ENCODE results near the gene ABHD2. TPM values are rescaled to one million over a fixed set of nuclear protein-coding genes. Genes with fewer than 3 reads are reported as not detected.

Gene ABHD2
- total and polyA plus RNA-seq, 9 of the 15 experiments (the other 6 are each of a cell fraction or from before 2014, with no cell fraction given): 16.9 to 99.8 (median 47.5) TPM

DNA sequence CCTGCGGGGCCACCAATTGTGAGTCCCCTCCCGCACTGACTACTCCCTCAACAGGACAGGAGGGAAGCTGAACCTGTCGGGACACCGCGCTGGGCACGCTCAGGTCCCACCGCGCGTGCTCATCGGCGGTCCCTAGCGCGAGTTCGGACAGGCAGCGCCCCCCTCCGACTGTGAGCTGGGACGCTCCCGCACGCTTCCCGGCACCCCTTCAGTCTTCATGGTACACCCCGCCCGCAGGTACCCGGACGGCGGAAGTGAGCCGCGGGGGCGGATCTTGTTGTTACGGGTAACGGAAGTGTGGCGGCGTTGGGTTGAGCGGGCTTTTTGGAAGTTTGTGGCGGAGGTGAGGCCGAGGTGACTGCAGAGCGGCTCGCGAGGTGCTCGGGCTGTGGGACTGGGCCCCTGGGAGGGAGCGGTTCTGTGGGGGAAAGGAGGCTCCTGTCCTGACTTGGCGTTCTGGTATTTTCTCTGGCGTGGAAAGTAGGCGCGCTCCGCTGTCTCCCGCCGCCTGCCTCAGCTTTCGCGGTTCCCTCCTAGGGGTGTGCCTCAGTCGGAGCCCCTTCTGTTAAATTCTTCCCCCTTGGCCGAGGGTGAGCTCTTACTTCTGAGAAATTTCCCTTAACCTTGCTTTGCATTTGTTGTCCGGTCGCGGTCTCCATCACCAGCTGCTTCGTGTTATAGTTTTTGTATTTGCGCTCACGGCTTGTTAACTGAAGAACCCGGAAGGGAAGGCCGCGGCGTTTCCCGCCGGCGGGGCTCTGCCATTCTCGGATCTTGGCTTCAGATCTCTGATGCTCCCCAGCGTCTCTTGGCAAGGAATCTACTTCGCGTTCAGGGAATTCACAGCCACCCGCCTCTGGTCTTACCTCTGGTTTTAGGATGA, 155.7 kb downstream of the ABHD2 start, which contains the start of gene FANCI (continued):
- no peak for TF ChIP-seq KLF6 (CRISPR knock-in tag; IDR thresholded peaks at IDR 0.05; ENCODE audit: borderline replicate concordance)
- TF ChIP-seq, protein P1, sequence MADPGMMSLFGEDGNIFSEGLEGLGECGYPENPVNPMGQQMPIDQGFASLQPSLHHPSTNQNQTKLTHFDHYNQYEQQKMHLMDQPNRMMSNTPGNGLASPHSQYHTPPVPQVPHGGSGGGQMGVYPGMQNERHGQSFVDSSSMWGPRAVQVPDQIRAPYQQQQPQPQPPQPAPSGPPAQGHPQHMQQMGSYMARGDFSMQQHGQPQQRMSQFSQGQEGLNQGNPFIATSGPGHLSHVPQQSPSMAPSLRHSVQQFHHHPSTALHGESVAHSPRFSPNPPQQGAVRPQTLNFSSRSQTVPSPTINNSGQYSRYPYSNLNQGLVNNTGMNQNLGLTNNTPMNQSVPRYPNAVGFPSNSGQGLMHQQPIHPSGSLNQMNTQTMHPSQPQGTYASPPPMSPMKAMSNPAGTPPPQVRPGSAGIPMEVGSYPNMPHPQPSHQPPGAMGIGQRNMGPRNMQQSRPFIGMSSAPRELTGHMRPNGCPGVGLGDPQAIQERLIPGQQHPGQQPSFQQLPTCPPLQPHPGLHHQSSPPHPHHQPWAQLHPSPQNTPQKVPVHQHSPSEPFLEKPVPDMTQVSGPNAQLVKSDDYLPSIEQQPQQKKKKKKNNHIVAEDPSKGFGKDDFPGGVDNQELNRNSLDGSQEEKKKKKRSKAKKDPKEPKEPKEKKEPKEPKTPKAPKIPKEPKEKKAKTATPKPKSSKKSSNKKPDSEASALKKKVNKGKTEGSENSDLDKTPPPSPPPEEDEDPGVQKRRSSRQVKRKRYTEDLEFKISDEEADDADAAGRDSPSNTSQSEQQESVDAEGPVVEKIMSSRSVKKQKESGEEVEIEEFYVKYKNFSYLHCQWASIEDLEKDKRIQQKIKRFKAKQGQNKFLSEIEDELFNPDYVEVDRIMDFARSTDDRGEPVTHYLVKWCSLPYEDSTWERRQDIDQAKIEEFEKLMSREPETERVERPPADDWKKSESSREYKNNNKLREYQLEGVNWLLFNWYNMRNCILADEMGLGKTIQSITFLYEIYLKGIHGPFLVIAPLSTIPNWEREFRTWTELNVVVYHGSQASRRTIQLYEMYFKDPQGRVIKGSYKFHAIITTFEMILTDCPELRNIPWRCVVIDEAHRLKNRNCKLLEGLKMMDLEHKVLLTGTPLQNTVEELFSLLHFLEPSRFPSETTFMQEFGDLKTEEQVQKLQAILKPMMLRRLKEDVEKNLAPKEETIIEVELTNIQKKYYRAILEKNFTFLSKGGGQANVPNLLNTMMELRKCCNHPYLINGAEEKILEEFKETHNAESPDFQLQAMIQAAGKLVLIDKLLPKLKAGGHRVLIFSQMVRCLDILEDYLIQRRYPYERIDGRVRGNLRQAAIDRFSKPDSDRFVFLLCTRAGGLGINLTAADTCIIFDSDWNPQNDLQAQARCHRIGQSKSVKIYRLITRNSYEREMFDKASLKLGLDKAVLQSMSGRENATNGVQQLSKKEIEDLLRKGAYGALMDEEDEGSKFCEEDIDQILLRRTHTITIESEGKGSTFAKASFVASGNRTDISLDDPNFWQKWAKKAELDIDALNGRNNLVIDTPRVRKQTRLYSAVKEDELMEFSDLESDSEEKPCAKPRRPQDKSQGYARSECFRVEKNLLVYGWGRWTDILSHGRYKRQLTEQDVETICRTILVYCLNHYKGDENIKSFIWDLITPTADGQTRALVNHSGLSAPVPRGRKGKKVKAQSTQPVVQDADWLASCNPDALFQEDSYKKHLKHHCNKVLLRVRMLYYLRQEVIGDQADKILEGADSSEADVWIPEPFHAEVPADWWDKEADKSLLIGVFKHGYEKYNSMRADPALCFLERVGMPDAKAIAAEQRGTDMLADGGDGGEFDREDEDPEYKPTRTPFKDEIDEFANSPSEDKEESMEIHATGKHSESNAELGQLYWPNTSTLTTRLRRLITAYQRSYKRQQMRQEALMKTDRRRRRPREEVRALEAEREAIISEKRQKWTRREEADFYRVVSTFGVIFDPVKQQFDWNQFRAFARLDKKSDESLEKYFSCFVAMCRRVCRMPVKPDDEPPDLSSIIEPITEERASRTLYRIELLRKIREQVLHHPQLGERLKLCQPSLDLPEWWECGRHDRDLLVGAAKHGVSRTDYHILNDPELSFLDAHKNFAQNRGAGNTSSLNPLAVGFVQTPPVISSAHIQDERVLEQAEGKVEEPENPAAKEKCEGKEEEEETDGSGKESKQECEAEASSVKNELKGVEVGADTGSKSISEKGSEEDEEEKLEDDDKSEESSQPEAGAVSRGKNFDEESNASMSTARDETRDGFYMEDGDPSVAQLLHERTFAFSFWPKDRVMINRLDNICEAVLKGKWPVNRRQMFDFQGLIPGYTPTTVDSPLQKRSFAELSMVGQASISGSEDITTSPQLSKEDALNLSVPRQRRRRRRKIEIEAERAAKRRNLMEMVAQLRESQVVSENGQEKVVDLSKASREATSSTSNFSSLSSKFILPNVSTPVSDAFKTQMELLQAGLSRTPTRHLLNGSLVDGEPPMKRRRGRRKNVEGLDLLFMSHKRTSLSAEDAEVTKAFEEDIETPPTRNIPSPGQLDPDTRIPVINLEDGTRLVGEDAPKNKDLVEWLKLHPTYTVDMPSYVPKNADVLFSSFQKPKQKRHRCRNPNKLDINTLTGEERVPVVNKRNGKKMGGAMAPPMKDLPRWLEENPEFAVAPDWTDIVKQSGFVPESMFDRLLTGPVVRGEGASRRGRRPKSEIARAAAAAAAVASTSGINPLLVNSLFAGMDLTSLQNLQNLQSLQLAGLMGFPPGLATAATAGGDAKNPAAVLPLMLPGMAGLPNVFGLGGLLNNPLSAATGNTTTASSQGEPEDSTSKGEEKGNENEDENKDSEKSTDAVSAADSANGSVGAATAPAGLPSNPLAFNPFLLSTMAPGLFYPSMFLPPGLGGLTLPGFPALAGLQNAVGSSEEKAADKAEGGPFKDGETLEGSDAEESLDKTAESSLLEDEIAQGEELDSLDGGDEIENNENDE (IDR thresholded peaks at IDR 0.05; ENCODE audit: low read depth, low read length): no peak
- peak; percentile 97 for TF ChIP-seq NR3C1 (CRISPR knock-in tag; IDR thresholded peaks at IDR 0.05)
- no peak for TF ChIP-seq WHSC1 (IDR thresholded peaks at IDR 0.05; ENCODE audit: low read length)
- 0 out of 2 replicates have a peak, but pooled peaks have one; percentile 26 for TF ChIP-seq FOSL1 (tag; conservative IDR thresholded peaks at IDR 0.05)
- TF ChIP-seq MYBL2 (IDR thresholded peaks at IDR 0.05; ENCODE audit: low read depth): no peak
- TF ChIP-seq MYBL2 (CRISPR knock-in tag; IDR thresholded peaks at IDR 0.05; ENCODE audit: borderline replicate concordance): no peak
- no peak for TF ChIP-seq NCOR1 (IDR thresholded peaks at IDR 0.05)
- TF ChIP-seq NFXL1 (CRISPR knock-in tag; IDR thresholded peaks at IDR 0.05): no peak
- TF ChIP-seq, protein P2, sequence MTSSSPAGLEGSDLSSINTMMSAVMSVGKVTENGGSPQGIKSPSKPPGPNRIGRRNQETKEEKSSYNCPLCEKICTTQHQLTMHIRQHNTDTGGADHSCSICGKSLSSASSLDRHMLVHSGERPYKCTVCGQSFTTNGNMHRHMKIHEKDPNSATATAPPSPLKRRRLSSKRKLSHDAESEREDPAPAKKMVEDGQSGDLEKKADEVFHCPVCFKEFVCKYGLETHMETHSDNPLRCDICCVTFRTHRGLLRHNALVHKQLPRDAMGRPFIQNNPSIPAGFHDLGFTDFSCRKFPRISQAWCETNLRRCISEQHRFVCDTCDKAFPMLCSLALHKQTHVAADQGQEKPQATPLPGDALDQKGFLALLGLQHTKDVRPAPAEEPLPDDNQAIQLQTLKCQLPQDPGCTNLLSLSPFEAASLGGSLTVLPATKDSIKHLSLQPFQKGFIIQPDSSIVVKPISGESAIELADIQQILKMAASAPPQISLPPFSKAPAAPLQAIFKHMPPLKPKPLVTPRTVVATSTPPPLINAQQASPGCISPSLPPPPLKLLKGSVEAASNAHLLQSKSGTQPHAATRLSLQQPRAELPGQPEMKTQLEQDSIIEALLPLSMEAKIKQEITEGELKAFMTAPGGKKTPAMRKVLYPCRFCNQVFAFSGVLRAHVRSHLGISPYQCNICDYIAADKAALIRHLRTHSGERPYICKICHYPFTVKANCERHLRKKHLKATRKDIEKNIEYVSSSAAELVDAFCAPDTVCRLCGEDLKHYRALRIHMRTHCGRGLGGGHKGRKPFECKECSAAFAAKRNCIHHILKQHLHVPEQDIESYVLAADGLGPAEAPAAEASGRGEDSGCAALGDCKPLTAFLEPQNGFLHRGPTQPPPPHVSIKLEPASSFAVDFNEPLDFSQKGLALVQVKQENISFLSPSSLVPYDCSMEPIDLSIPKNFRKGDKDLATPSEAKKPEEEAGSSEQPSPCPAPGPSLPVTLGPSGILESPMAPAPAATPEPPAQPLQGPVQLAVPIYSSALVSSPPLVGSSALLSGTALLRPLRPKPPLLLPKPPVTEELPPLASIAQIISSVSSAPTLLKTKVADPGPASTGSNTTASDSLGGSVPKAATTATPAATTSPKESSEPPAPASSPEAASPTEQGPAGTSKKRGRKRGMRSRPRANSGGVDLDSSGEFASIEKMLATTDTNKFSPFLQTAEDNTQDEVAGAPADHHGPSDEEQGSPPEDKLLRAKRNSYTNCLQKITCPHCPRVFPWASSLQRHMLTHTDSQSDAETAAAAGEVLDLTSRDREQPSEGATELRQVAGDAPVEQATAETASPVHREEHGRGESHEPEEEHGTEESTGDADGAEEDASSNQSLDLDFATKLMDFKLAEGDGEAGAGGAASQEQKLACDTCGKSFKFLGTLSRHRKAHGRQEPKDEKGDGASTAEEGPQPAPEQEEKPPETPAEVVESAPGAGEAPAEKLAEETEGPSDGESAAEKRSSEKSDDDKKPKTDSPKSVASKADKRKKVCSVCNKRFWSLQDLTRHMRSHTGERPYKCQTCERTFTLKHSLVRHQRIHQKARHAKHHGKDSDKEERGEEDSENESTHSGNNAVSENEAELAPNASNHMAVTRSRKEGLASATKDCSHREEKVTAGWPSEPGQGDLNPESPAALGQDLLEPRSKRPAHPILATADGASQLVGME (CRISPR knock-in tag; IDR thresholded peaks at IDR 0.05): no peak
